ENCODE results near the gene RASA2.

Gene RASA2

GRCh38 chr3:141459008-141459407 lies 27.8 kb upstream of the RASA2 start:
- TF ChIP-seq, protein P1, sequence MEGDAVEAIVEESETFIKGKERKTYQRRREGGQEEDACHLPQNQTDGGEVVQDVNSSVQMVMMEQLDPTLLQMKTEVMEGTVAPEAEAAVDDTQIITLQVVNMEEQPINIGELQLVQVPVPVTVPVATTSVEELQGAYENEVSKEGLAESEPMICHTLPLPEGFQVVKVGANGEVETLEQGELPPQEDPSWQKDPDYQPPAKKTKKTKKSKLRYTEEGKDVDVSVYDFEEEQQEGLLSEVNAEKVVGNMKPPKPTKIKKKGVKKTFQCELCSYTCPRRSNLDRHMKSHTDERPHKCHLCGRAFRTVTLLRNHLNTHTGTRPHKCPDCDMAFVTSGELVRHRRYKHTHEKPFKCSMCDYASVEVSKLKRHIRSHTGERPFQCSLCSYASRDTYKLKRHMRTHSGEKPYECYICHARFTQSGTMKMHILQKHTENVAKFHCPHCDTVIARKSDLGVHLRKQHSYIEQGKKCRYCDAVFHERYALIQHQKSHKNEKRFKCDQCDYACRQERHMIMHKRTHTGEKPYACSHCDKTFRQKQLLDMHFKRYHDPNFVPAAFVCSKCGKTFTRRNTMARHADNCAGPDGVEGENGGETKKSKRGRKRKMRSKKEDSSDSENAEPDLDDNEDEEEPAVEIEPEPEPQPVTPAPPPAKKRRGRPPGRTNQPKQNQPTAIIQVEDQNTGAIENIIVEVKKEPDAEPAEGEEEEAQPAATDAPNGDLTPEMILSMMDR (IDR thresholded peaks at IDR 0.05; ENCODE audit: low read depth, low read length): no peak

DNA sequence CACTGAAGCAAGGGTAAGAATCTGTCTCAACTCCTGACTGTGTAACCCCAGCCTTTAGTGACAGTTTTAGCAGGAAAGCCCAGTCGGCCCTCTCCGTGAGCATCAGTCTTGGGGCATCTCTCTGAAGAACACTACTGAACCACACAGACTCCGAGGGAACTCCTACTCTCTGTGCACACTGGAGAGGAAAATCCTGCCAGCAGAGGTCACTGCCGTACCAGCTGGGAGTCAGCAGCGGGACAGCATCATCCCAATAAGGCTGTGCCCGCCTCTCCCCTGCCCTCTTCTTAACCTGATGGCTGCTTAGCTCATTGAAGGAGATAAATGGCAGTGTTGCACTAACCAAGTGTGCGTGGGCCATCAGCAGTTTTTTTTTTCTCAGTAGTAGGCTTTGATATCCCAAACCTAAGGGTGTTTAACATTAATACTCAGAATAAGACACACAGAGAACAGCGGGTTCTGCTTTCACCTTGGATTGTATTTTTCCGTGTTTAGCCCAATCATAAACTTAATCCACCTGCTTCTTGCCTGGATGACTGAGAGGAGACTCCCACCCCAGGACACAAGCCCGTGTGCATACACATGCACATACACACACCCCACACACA lies 26.6 kb upstream of the RASA2 start:
- peak; percentile 45 for DNase-seq (ENCODE audit: extremely low read depth, low read depth)
- TF ChIP-seq, protein P1 (IDR thresholded peaks at IDR 0.05; ENCODE audit: low read depth, low read length): peak; percentile 89

More at GRCh38 chr3:141459008-141459407, 27.8 kb upstream of the RASA2 start:
- DNase-seq (ENCODE audit: extremely low read depth, low read depth): no peak

DNA sequence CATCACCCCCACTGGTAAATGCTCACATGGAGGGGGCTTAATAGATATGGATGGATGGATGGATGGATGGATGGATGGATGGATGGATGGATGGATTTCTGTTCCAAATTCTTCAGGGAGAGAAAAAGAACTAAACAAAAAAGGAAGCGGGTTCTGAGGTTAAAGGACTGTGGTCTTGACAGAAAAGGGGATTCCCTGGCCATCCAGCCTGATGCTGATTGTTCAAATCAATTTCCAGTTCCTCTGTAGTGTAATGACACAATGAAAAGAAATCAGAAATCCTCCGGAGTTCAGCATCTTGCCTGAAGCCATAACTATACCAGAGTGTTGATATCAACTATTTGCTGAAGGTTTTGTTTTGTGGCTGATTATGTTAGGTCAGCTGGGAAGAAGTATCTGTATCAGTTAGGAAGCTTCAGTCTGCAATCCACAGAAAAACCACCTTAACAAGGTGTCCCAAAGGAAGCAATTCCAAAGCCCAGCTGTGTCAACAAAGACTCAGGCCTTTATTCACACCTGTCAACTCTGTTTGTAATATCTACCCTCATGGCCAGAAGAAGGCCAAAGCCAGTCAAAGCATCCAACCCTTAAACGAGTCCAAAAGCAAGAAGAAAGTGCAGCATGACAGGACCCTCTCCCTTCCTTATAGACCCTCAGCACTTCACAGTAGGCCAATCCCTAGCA lies 24.5 kb upstream of the RASA2 start:
- DNase-seq (ENCODE audit: extremely low read depth, low read depth): no peak
- TF ChIP-seq, protein P1 (IDR thresholded peaks at IDR 0.05; ENCODE audit: low read depth, low read length): no peak

GRCh38 chr3:141465221-141465620 lies 21.6 kb upstream of the RASA2 start:
- TF ChIP-seq, protein P1 (IDR thresholded peaks at IDR 0.05; ENCODE audit: low read depth, low read length): peak; percentile 44
- no peak for DNase-seq (ENCODE audit: extremely low read depth, low read depth)

- TF ChIP-seq, protein P1 (IDR thresholded peaks at IDR 0.05; ENCODE audit: low read depth, low read length): no peak
- DNase-seq (ENCODE audit: extremely low read depth, low read depth): no peak
Measured at GRCh38 chr3:141466633-141467169, 20.1 kb upstream of the RASA2 start.

DNA sequence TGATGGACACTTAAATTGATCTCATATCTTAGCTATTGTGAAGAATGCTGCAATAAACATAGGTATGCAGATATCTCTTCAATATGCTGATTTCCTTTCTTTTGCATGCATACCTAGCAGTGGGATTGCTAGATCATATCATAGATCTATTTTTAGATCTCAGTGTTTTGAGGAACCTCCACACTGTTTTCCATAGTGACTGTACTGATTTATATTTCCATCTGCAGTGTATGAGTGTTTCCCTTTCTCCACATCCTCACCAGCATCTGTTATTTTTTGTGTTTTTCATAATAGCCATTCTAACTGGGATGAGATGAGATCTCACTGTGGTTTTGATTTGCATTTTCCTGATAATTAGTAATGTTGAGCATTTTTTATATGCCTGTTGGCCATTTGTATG lies 17.1 kb upstream of the RASA2 start:
- TF ChIP-seq, protein P1 (IDR thresholded peaks at IDR 0.05; ENCODE audit: low read depth, low read length): no peak
- DNase-seq (ENCODE audit: extremely low read depth, low read depth): no peak

- TF ChIP-seq, protein P1 (IDR thresholded peaks at IDR 0.05; ENCODE audit: low read depth, low read length): no peak
- DNase-seq (ENCODE audit: extremely low read depth, low read depth): no peak
Measured at GRCh38 chr3:141471160-141471559, 15.7 kb upstream of the RASA2 start.
